IMR-90 (cell line): ENCODE data around the gene ALG6. TPM values are rescaled to one million over a fixed set of nuclear protein-coding genes. Genes with fewer than 3 reads are reported as not detected.

Source experiments
- ATAC-seq: fragments of 200-7000 bp; cut with Tn5 transposase; 2 replicates; pipeline ENCODE4 v1.9.1; 2020; ENCODE audit warnings: low read depth, mild to moderate bottlenecking, moderate library complexity
- BruUV-seq: library from RNA; stranded (reverse); fragments of 400-500 nt; replicated peaks from 2 replicates; lab custom pipeline; 2021; lab: Mats Ljungman, UMichigan
- CTCF ChIA-PET: fragments of 300-600 bp; formaldehyde crosslinking; extraction: SDS; loops from one replicate; lab custom pipeline; 2021; ENCODE audit warnings: antibody characterized with exemption; lab: Yijun Ruan, JAX
- POLR2A ChIA-PET: fragments of 300-600 bp; sonication (Branson Sonifier 250); formaldehyde crosslinking; loops from one replicate; lab custom pipeline; 2022; ENCODE audit warnings: antibody characterized with exemption; ENCODE audit not compliant: unreplicated experiment; lab: Charles Lee
- DNase-seq: peaks from one replicate; pipeline ENCODE4 v3.0.0; 2013
- H2AFZ ChIP-seq: replicated peaks from 2 replicates; pipeline ENCODE3; 2013; ENCODE audit warnings: low read length, mild to moderate bottlenecking; ENCODE audit not compliant: poor library complexity
- H2AK5ac ChIP-seq: 2 replicates; pipeline ENCODE4 v1.6.1; 2013; ENCODE audit warnings: low read depth, low read length, inconsistent platforms
- H2AK9ac ChIP-seq: replicated peaks from 2 replicates; pipeline ENCODE3; 2013; ENCODE audit warnings: mild to moderate bottlenecking, low read depth, low read length, moderate library complexity; ENCODE audit not compliant: poor library complexity
- H2BK120ac ChIP-seq: 2 replicates; pipeline ENCODE4 v1.6.1; 2013; ENCODE audit warnings: low read depth, low read length, inconsistent platforms
- H2BK15ac ChIP-seq: 3 replicates; pipeline ENCODE4 v1.6.1; 2013; ENCODE audit warnings: low read depth, low read length, inconsistent platforms
- H2BK20ac ChIP-seq: 2 replicates; pipeline ENCODE4 v1.6.1; 2013; ENCODE audit warnings: low read depth, mild to moderate bottlenecking, inconsistent platforms, low read length, moderate library complexity
- H2BK5ac ChIP-seq: 2 replicates; pipeline ENCODE4 v1.6.1; 2013; ENCODE audit warnings: mild to moderate bottlenecking, low read depth, low read length, inconsistent platforms; ENCODE audit not compliant: poor library complexity, severe bottlenecking
- H3K14ac ChIP-seq: replicated peaks from 2 replicates; pipeline ENCODE4 v1.6.1; 2013; ENCODE audit warnings: low read depth, low read length, inconsistent platforms
- H3K18ac ChIP-seq: 2 replicates; pipeline ENCODE4 v1.6.1; 2013; ENCODE audit warnings: low read depth, low read length, control low read depth
- H3K23ac ChIP-seq: 2 replicates; pipeline ENCODE4 v1.6.1; 2013; ENCODE audit warnings: low read depth, low read length, inconsistent platforms
- H3K27ac ChIP-seq: 2 replicates; pipeline ENCODE4 v1.5.1; 2013; ENCODE audit warnings: mild to moderate bottlenecking, control low read depth, low read length; ENCODE audit not compliant: insufficient read depth
- H3K27me3 ChIP-seq: 2 replicates; pipeline ENCODE4 v1.6.1; 2013; ENCODE audit warnings: low read length; ENCODE audit not compliant: control insufficient read depth, insufficient read depth
- H3K36me3 ChIP-seq: 2 replicates; pipeline ENCODE4 v1.6.1; 2013; ENCODE audit warnings: low read length, mixed read lengths; ENCODE audit not compliant: control insufficient read depth, insufficient read depth
- H3K4ac ChIP-seq: 2 replicates; pipeline ENCODE4 v1.6.1; 2013; ENCODE audit warnings: low read depth, low read length, inconsistent platforms
- H3K4me1 ChIP-seq: 2 replicates; pipeline ENCODE4 v1.6.1; 2013; ENCODE audit warnings: low read length, mixed read lengths; ENCODE audit not compliant: control insufficient read depth, insufficient read depth
- H3K4me2 ChIP-seq: 2 replicates; pipeline ENCODE4 v1.6.1; 2013; ENCODE audit warnings: low read depth, mild to moderate bottlenecking, control low read depth, low read length, moderate library complexity
- H3K4me3 ChIP-seq: 2 replicates; pipeline ENCODE4 v1.5.1; 2013; ENCODE audit warnings: low read depth, mild to moderate bottlenecking, control low read depth, low read length, moderate library complexity; ENCODE audit not compliant: insufficient read depth
- H3K56ac ChIP-seq: 2 replicates; pipeline ENCODE4 v1.6.1; 2013; ENCODE audit warnings: low read length, inconsistent platforms; ENCODE audit not compliant: insufficient read depth; ENCODE audit errors: extremely low read depth
- H3K79me1 ChIP-seq, 2 experiments: 2 replicates each; pipeline ENCODE4 v1.6.1; 2013; ENCODE audit warnings: low read length in 2 of 2, inconsistent platforms in 1 of 2, low read depth in 1 of 2
- H3K9ac ChIP-seq: 2 replicates; pipeline ENCODE4 v1.6.1; 2013; ENCODE audit warnings: low read depth, low read length, control low read depth
- H3K9me1 ChIP-seq: 2 replicates; pipeline ENCODE4 v1.6.1; 2013; ENCODE audit warnings: low read length, inconsistent platforms; ENCODE audit not compliant: insufficient read depth
- H3K9me3 ChIP-seq: 2 replicates; pipeline ENCODE4 v1.6.1; 2013; ENCODE audit warnings: low read length; ENCODE audit not compliant: control insufficient read depth, insufficient read depth
- H4K20me1 ChIP-seq: 2 replicates; pipeline ENCODE4 v1.6.1; 2013; ENCODE audit warnings: low read length, inconsistent platforms; ENCODE audit not compliant: insufficient read depth
- H4K5ac ChIP-seq: 2 replicates; pipeline ENCODE4 v1.6.1; 2013; ENCODE audit warnings: mild to moderate bottlenecking, low read depth, low read length, control low read depth
- H4K8ac ChIP-seq, 2 experiments: 2 replicates each; pipeline ENCODE4 v1.6.1; 2013; ENCODE audit warnings: low read depth in 2 of 2, low read length in 2 of 2, control low read depth in 1 of 2, inconsistent platforms in 1 of 2
- H4K91ac ChIP-seq: 2 replicates; pipeline ENCODE4 v1.6.1; 2013; ENCODE audit warnings: low read depth, low read length, inconsistent platforms; ENCODE audit not compliant: insufficient read depth
- ELK1 ChIP-seq: fragments of 150-350 bp; IDR thresholded peaks from 2 replicates; pipeline ENCODE4 v1.6.1; 2016; ENCODE audit warnings: low read depth, mild to moderate bottlenecking, low read length, moderate library complexity, borderline replicate concordance
- MAZ ChIP-seq: IDR thresholded peaks from 2 replicates; pipeline ENCODE4 v1.6.1; 2012; ENCODE audit warnings: low read depth, mild to moderate bottlenecking, low read length, improper control_type of control experiment, moderate library complexity, borderline replicate concordance
- MXI1 ChIP-seq: IDR thresholded peaks from 2 replicates; pipeline ENCODE4 v1.6.1; 2012; ENCODE audit warnings: low read depth, mild to moderate bottlenecking, low read length, moderate library complexity, borderline replicate concordance
- RFX5 ChIP-seq: IDR thresholded peaks from 2 replicates; pipeline ENCODE4 v1.8.0; 2012; ENCODE audit warnings: low read depth, mild to moderate bottlenecking, low read length, moderate library complexity
- WGBS, 2 experiments: methylation state at CpG; one replicate each; pipeline versions ENCODE4 v1.1.5 to v1.1.7; 2013; ENCODE audit warnings: missing lambda C conversion rate in 2 of 2; ENCODE audit not compliant: insufficient read length in 1 of 2; ENCODE audit errors: extremely low coverage in 2 of 2; 5-methylcytosine and 5-hydroxymethylcytosine counted together
- dilution Hi-C: fragments of 300-500 bp; cut with HindIII; formaldehyde crosslinking; loops from one replicate; pipeline ENCODE4 v1.14.3; 2018; ENCODE audit warnings: low sequenced_read_pairs; ENCODE audit not compliant: unreplicated experiment
- in situ Hi-C: fragments of 300-500 bp; cut with MboI; formaldehyde crosslinking; loops from 3 replicates; pipeline ENCODE4 v1.14.3; 2019; ENCODE audit warnings: low sequenced_read_pairs, inconsistent platforms, mixed read lengths
- intact Hi-C: fragments of 100-400 bp; cut with micrococcal nuclease; formaldehyde crosslinking; loops from 2 replicates; pipeline ENCODE4 v1.10.0; 2022
- polyA plus RNA-seq, 3 experiments: library from polyadenylated mRNA; depleted of rRNA; stranded (reverse); fragments of >200 nt; gene quantifications; 2 replicates each; pipeline ENCODE4 v1.2.3, GENCODE V29; 2012; ENCODE audit warnings: low replicate concordance in 1 of 3
- total RNA-seq: library from RNA; depleted of rRNA; stranded (reverse); fragments of >200 nt; gene quantifications from 2 replicates; pipeline ENCODE4 v1.2.3, GENCODE V29; 2012

ALG6 gene
- total and polyA plus RNA-seq, 2 of the 4 experiments (the other 2 are of a cell fraction): 4.8 to 6.5 TPM

- H3K4ac ChIP-seq: no peak overlapping the region
- ChIA-PET CTCF (no interaction called here), POLR2A (no interaction called here)
- H3K14ac ChIP-seq: no peak overlapping the region
- dilution Hi-C loops (no loop called here), intact Hi-C loops (no loop called here), in situ Hi-C loops (no loop called here)
- no peak overlapping the region for H4K5ac ChIP-seq
- H3K4me2 ChIP-seq: no peak overlapping the region
- H3K79me1 ChIP-seq: no peaks in the 10 kb centered on the region
- H2AFZ ChIP-seq: no peak overlapping the region
- no peak overlapping the region for H3K9ac ChIP-seq
- 0 out of 2 replicates have a peak, but pooled peaks cover 2% of the 10 kb centered on the region for H3K9me3 ChIP-seq
- H2BK5ac ChIP-seq: no peak overlapping the region
- no peak overlapping the region for H3K4me3 ChIP-seq
- H3K27ac ChIP-seq: no peak overlapping the region
- no peak overlapping the region for H4K91ac ChIP-seq
- H2AK5ac ChIP-seq: no peak overlapping the region
- no peak overlapping the region for H3K23ac ChIP-seq
- no peaks in the 10 kb centered on the region for H3K36me3 ChIP-seq
- H3K27me3 ChIP-seq: no peaks in the 10 kb centered on the region
- H3K56ac ChIP-seq: no peak overlapping the region
- no peaks in the 10 kb centered on the region for H3K9me1 ChIP-seq
- H4K8ac ChIP-seq: no peak overlapping the region
- H4K20me1 ChIP-seq: no peaks in the 10 kb centered on the region
- H3K4me1 ChIP-seq: no peaks in the 10 kb centered on the region
- H3K18ac ChIP-seq: no peak overlapping the region
- no peak overlapping the region for H2BK15ac ChIP-seq
- H2BK20ac ChIP-seq: no peak overlapping the region
- no peak overlapping the region for H2AK9ac ChIP-seq
- no peak overlapping the region for H2BK120ac ChIP-seq
- ATAC-seq: no peak
- no TSS peak for BruUV-seq
- DNase-seq: no peak
- WGBS, 2 experiments: no CpG with 5 or more reads among the region's 1 CpG
- TF ChIP-seq MXI1 (no peak), ELK1 (no peak), MAZ (no peak), RFX5 (no peak)
Observed at GRCh38 chr1:63461661-63462230, 94.3 kb downstream of the ALG6 start.
